ENCODE data around the gene PPFIA3. TPM values are rescaled to one million over a fixed set of nuclear protein-coding genes. Genes with fewer than 3 reads are reported as not detected.

Gene PPFIA3
- total RNA-seq, 2 experiments from 2014 or later: 2.0 to 2.8 TPM

GRCh38 chr19:49081273-49081672 lies 38.1 kb upstream of the PPFIA3 start:
- no peak overlapping the region for H3K27ac Mint-ChIP-seq
- no peak for ATAC-seq (ENCODE audit: poor library complexity)
- H3K36me3 Mint-ChIP-seq (ENCODE audit: low read depth): peaks cover 16% of the 10 kb centered on the region
- Histone ChIP-seq H3K4me3 (ENCODE audit: low read length) (no peak overlapping the region), H3K4me1 (ENCODE audit: insufficient read depth, low read length) (peaks cover 16% of the 10 kb centered on the region), H3K36me3 (ENCODE audit: insufficient read depth, low read length) (no peaks in the 10 kb centered on the region), H3K27ac (ENCODE audit: low read depth in 1 of 2, low read length in 2 of 2) (no peak overlapping the region), H3K27me3 (ENCODE audit: control insufficient read depth in 1 of 2, insufficient read depth in 2 of 2, low read length in 2 of 2) (peaks cover 2 to 3% of the 10 kb centered on the region in 2 experiments), H3K9me3 (ENCODE audit: control insufficient read depth in 1 of 2, insufficient read depth in 1 of 2, low read length in 2 of 2) (no peaks in the 10 kb centered on the region)
- TF ChIP-seq CTCF (IDR thresholded peaks at IDR 0.05): no peak
- no peaks in the 10 kb centered on the region for H3K9me3 Mint-ChIP-seq
- POLR2A ChIA-PET: no interaction called here
- H3K4me3 Mint-ChIP-seq: no peak overlapping the region
- H3K4me1 Mint-ChIP-seq (ENCODE audit: low read depth): peaks cover 14% of the 10 kb centered on the region
- CTCF ChIA-PET: no interaction called here
- peaks cover 14% of the 10 kb centered on the region for H3K27me3 Mint-ChIP-seq
- no peak for DNase-seq
- intact Hi-C loops (cut with DNase I, micrococcal nuclease): loop anchor here in 1 of 2 experiments (5.0 to 10.0 kb wide), 3 partner anchors 84 to 1724 kb away; partner anchors contain the start of gene RPL13A

- no peak for TF ChIP-seq CTCF (IDR thresholded peaks at IDR 0.05)
- intact Hi-C loops (cut with DNase I, micrococcal nuclease): loop anchor here in 1 of 2 experiments (5.0 to 10.0 kb wide), 3 partner anchors 87 to 1720 kb away; partner anchors contain the start of gene RPL13A
- peaks cover 12% of the 10 kb centered on the region for H3K27me3 Mint-ChIP-seq
- H3K4me1 Mint-ChIP-seq (ENCODE audit: low read depth): peaks cover 33% of the 10 kb centered on the region
- Histone ChIP-seq H3K27ac (ENCODE audit: low read depth in 1 of 2, low read length in 2 of 2) (peak overlapping the region; percentile 65 to 75), H3K27me3 (ENCODE audit: control insufficient read depth in 1 of 2, insufficient read depth in 2 of 2, low read length in 2 of 2) (no peaks in the 10 kb centered on the region), H3K36me3 (ENCODE audit: insufficient read depth, low read length) (peaks cover 13% of the 10 kb centered on the region), H3K4me1 (ENCODE audit: insufficient read depth, low read length) (peaks cover 40% of the 10 kb centered on the region), H3K4me3 (ENCODE audit: low read length) (peak overlapping the region; percentile 94), H3K9me3 (ENCODE audit: control insufficient read depth in 1 of 2, insufficient read depth in 1 of 2, low read length in 2 of 2) (no peaks in the 10 kb centered on the region)
- peaks cover 39% of the 10 kb centered on the region for H3K36me3 Mint-ChIP-seq (ENCODE audit: low read depth)
- peak overlapping the region; percentile 86 for H3K4me3 Mint-ChIP-seq
- no peak for ATAC-seq (ENCODE audit: poor library complexity)
- CTCF ChIA-PET: no interaction called here
- no peaks in the 10 kb centered on the region for H3K9me3 Mint-ChIP-seq
- POLR2A ChIA-PET: interaction anchor here (0.7 kb wide), 1 partner anchor 972 kb away, joined by 3 read pairs; no protein-coding TSS in a partner anchor
- H3K27ac Mint-ChIP-seq: peak overlapping the region; percentile 87
- DNase-seq: no peak
These were observed 34.9 kb upstream of the PPFIA3 start for GRCh38 chr19:49084206-49085019.

GRCh38 chr19:49085020-49085867 lies 34.1 kb upstream of the PPFIA3 start, which contains the start of gene SNRNP70:
TSS of gene SNRNP70 (plus strand) at chr19:49085451. CDS start at chr19:49086415, 964 bp downstream.
- Histone ChIP-seq H3K4me3 (ENCODE audit: low read length) (peak within 1 kb of the TSS; percentile 94), H3K4me1 (ENCODE audit: insufficient read depth, low read length) (peaks cover 45% of the 10 kb centered on the region), H3K27ac (ENCODE audit: low read depth in 1 of 2, low read length in 2 of 2) (peak within 1 kb of the TSS; percentile 68 to 75), H3K36me3 (ENCODE audit: insufficient read depth, low read length) (peaks cover 19% of the 10 kb centered on the region), H3K27me3 (ENCODE audit: control insufficient read depth in 1 of 2, insufficient read depth in 2 of 2, low read length in 2 of 2) (no peaks in the 10 kb centered on the region), H3K9me3 (ENCODE audit: control insufficient read depth in 1 of 2, insufficient read depth in 1 of 2, low read length in 2 of 2) (no peaks in the 10 kb centered on the region)
- ATAC-seq (ENCODE audit: poor library complexity) (peak; percentile 92), DNase-seq (peak; percentile 96 to 100 (median 99))
- Mint-ChIP-seq H3K27me3 (peaks cover 5% of the 10 kb centered on the region), H3K27ac (peak within 1 kb of the TSS; percentile 87), H3K36me3 (ENCODE audit: low read depth) (peaks cover 43% of the 10 kb centered on the region), H3K4me3 (peak within 1 kb of the TSS; percentile 86), H3K9me3 (no peaks in the 10 kb centered on the region), H3K4me1 (ENCODE audit: low read depth) (peaks cover 36% of the 10 kb centered on the region)
- POLR2A ChIA-PET: no interaction called here
- CTCF ChIA-PET: interaction anchor here (4.5 kb wide), 1 partner anchor 13 kb away, joined by 24 read pairs; no protein-coding TSS in a partner anchor
- no peak for TF ChIP-seq CTCF (IDR thresholded peaks at IDR 0.05)
- intact Hi-C loops (cut with DNase I, micrococcal nuclease): loop anchor here in 1 of 2 experiments (10.0 kb wide), 2 partner anchors 400 to 1720 kb away; partner anchors contain the start of gene RPL13A
